WERI-Rb-1 (cell line): ENCODE measurements around the gene SLC46A3.
"Not testable (repeated sequence)": the region's sequence is repeated elsewhere in the genome, so short reads cannot be mapped to it uniquely, and the experiment has no call there.

Source experiments
- DNase-seq: peaks from one replicate; pipeline ENCODE4 v3.0.0-alpha.2; 2020
- H3K27ac ChIP-seq: fragments of 250-450 bp; sonication (Bioruptor Pico); 2 replicates; pipeline ENCODE4 v1.5.1; 2020; ENCODE audit warnings: mild to moderate bottlenecking, moderate library complexity
- H3K27me3 ChIP-seq: fragments of 250-450 bp; sonication (Bioruptor Pico); 2 replicates; pipeline ENCODE4 v1.5.1; 2021; ENCODE audit warnings: mild to moderate bottlenecking, low read depth, moderate library complexity; ENCODE audit not compliant: insufficient read depth, severe bottlenecking
- H3K36me3 ChIP-seq: fragments of 250-450 bp; sonication (Bioruptor Pico); 2 replicates; pipeline ENCODE4 v1.5.1; 2020; ENCODE audit warnings: mild to moderate bottlenecking, moderate library complexity
- H3K4me3 ChIP-seq: 2 replicates; pipeline ENCODE4 v1.5.1; 2011; ENCODE audit warnings: low read depth, mild to moderate bottlenecking, control low read depth, low read length
- H3K9me3 ChIP-seq: fragments of 250-450 bp; sonication (Bioruptor Pico); 2 replicates; pipeline ENCODE4 v1.5.1; 2021; ENCODE audit warnings: mild to moderate bottlenecking, moderate library complexity; ENCODE audit not compliant: severe bottlenecking
- CTCF ChIP-seq: IDR thresholded peaks from 2 replicates; pipeline ENCODE4 v1.5.1; 2011; ENCODE audit warnings: low read depth, mild to moderate bottlenecking, control low read depth, inconsistent platforms, low read length

The SLC46A3 gene

GRCh38 chr13:28685114-28685513 lies 33.7 kb downstream of the SLC46A3 start:
- Histone ChIP-seq H3K36me3 (no peaks in the 10 kb centered on the region), H3K9me3 (no peaks in the 10 kb centered on the region), H3K27ac (no peak overlapping the region), H3K27me3 (no peaks in the 10 kb centered on the region), H3K4me3 (no peak overlapping the region)
- no peak for TF ChIP-seq CTCF
- DNase-seq = no peak

- DNase-seq = no peak
- no peak for TF ChIP-seq CTCF
- Histone ChIP-seq H3K27me3 (no peaks in the 10 kb centered on the region), H3K27ac (no peak overlapping the region), H3K36me3 (no peaks in the 10 kb centered on the region), H3K4me3 (no peak overlapping the region), H3K9me3 (no peaks in the 10 kb centered on the region)
These were observed 34.5 kb downstream of the SLC46A3 start for GRCh38 chr13:28684257-28684656.

GRCh38 chr13:28683169-28683568 lies 35.6 kb downstream of the SLC46A3 start:
- DNase-seq, H3K36me3 ChIP-seq, H3K4me3 ChIP-seq, H3K27me3 ChIP-seq, H3K27ac ChIP-seq, H3K9me3 ChIP-seq: not testable (repeated sequence)

GRCh38 chr13:28680541-28680940 lies 38.2 kb downstream of the SLC46A3 start:
- no peak for TF ChIP-seq CTCF
- Histone ChIP-seq H3K9me3 (no peaks in the 10 kb centered on the region), H3K27ac (no peak overlapping the region), H3K4me3 (no peak overlapping the region), H3K36me3 (no peaks in the 10 kb centered on the region; the same call in 1 of the 2 replicates), H3K27me3 (no peaks in the 10 kb centered on the region)
- DNase-seq = no peak

GRCh38 chr13:28679628-28680027 lies 39.1 kb downstream of the SLC46A3 start:
- no peak for TF ChIP-seq CTCF
- Histone ChIP-seq H3K27ac (no peak overlapping the region), H3K36me3 (no peaks in the 10 kb centered on the region; the same call in 1 of the 2 replicates), H3K27me3 (no peaks in the 10 kb centered on the region), H3K9me3 (no peaks in the 10 kb centered on the region), H3K4me3 (no peak overlapping the region)
- DNase-seq = no peak

GRCh38 chr13:28678809-28679208 lies 40.0 kb downstream of the SLC46A3 start:
- Histone ChIP-seq H3K36me3 (no peaks in the 10 kb centered on the region; the same call in 1 of the 2 replicates), H3K27me3 (no peaks in the 10 kb centered on the region), H3K4me3 (no peak overlapping the region), H3K9me3 (no peaks in the 10 kb centered on the region), H3K27ac (no peak overlapping the region)
- no peak for TF ChIP-seq CTCF
- no peak for DNase-seq
